Measurements from ENCODE around the gene SLC29A3. TPM values are rescaled to one million over a fixed set of nuclear protein-coding genes. Genes with fewer than 3 reads are reported as not detected.

SLC29A3 gene
- total and polyA plus RNA-seq, 10 of the 15 experiments (the other 5 are each of a cell fraction or from before 2014, with no cell fraction given), result 1.5 to 4.0 (median 2.7) TPM

- in situ Hi-C loops (cut with MboI) (loop anchor here (10.0 kb wide), 1 partner anchor 315 kb away; no protein-coding TSS in a partner anchor), intact Hi-C loops (cut with micrococcal nuclease; ENCODE audit: unreplicated experiment) (loop anchor here (10.0 kb wide), 1 partner anchor 505 kb away; no protein-coding TSS in a partner anchor)
- ChIA-PET SMC1A (ENCODE audit: uncharacterized antibody, unreplicated experiment) (interaction anchor here (0.6 kb wide), 1 partner anchor 12 kb away, joined by 3 read pairs; no protein-coding TSS in a partner anchor), POLR2A (interaction anchor here (0.9 kb wide), 2 partner anchors 13 to 18 kb away, joined by 3 read pairs; no protein-coding TSS in a partner anchor), CTCF (interaction anchor here (0.9 to 1.7 kb wide), 6 partner anchors 9 to 180 kb away, joined by 3 to 6 read pairs (median 4); no protein-coding TSS in a partner anchor), RAD21 (ENCODE audit: unreplicated experiment) (interaction anchor here (0.6 kb wide), 2 partner anchors 71 to 322 kb away, joined by 3 read pairs; partner anchors contain the start of gene SLC29A3)
- H3K4me1 ChIP-seq (ENCODE audit: control insufficient read depth, insufficient read depth, low read length), result no peaks in the 10 kb centered on the region
- FAIRE-seq, result no peak
- no peak for DNase-seq (ENCODE audit: low read depth, low spot score)
- 25% methylated on average over 14 of the region's 14 CpGs for WGBS (ENCODE audit: insufficient coverage, insufficient replicate concordance, low lambda C conversion rate, missing lambda C conversion rate)
- H3K27ac ChIP-seq (ENCODE audit: control insufficient read depth, insufficient read depth), result no peak overlapping the region
- H3K36me3 ChIP-seq (ENCODE audit: control insufficient read depth in 2 of 2, insufficient read depth in 2 of 2, low read length in 1 of 2), result no peaks in the 10 kb centered on the region
- H3K4me3 ChIP-seq, result no peak overlapping the region
- peaks cover 3% of the 10 kb centered on the region; the same call in 1 of the 2 replicates for H4K20me1 ChIP-seq (ENCODE audit: control insufficient read depth, insufficient read depth)
- H3K9me3 ChIP-seq (replicated peaks; ENCODE audit: control insufficient read depth, insufficient read depth, low read length), result no peaks in the 10 kb centered on the region
- no peaks in the 10 kb centered on the region for H3K79me2 ChIP-seq (ENCODE audit: control insufficient read depth, insufficient read depth, low read length)
- no peak overlapping the region for H3K4me2 ChIP-seq (ENCODE audit: control insufficient read depth, insufficient read depth)
- no peak for ATAC-seq
- H3K9ac ChIP-seq (ENCODE audit: control insufficient read depth, insufficient read depth, low read length), result no peak overlapping the region
- TF ChIP-seq IRF4 (IDR thresholded peaks at IDR 0.05; ENCODE audit: low read depth, low read length) (no peak), SPI1 (IDR thresholded peaks at IDR 0.05; ENCODE audit: borderline replicate concordance, insufficient read depth, low read depth, low read length) (no peak), USF1 (IDR thresholded peaks at IDR 0.05; ENCODE audit: borderline replicate concordance, extremely low read length, insufficient read depth, low read depth, low read length) (no peak)
- H2AFZ ChIP-seq (ENCODE audit: control insufficient read depth, low read depth, low read length), result no peak overlapping the region
- BruUV-seq (replicated peaks), result no TSS peak
- peaks cover under 1 to 19% of the 10 kb centered on the region in 2 experiments; a peak in 3 of 4 replicates for H3K27me3 ChIP-seq (replicated peaks in 1 of 2; ENCODE audit: control insufficient read depth in 2 of 2, insufficient read depth in 2 of 2, low read length in 1 of 2)
Observed at GRCh38 chr10:71389768-71390460, 70.9 kb downstream of the SLC29A3 start.

GRCh38 chr10:71390461-71390835 is 71.4 kb downstream of the SLC29A3 start:
- no peak for DNase-seq (ENCODE audit: low read depth, low spot score)
- WGBS (ENCODE audit: insufficient coverage, insufficient replicate concordance, low lambda C conversion rate, missing lambda C conversion rate), result 3% methylated on average over 10 of the region's 10 CpGs
- Histone ChIP-seq H3K79me2 (ENCODE audit: control insufficient read depth, insufficient read depth, low read length) (no peaks in the 10 kb centered on the region), H3K9me3 (replicated peaks; ENCODE audit: control insufficient read depth, insufficient read depth, low read length) (no peaks in the 10 kb centered on the region), H3K4me1 (ENCODE audit: control insufficient read depth, insufficient read depth, low read length) (no peaks in the 10 kb centered on the region), H3K27me3 (replicated peaks in 1 of 2; ENCODE audit: control insufficient read depth in 2 of 2, insufficient read depth in 2 of 2, low read length in 1 of 2) (peaks cover 4 to 24% of the 10 kb centered on the region in 2 experiments; a peak in 3 of 4 replicates), H3K27ac (ENCODE audit: control insufficient read depth, insufficient read depth) (no peak overlapping the region), H2AFZ (ENCODE audit: control insufficient read depth, low read depth, low read length) (no peak overlapping the region), H3K4me2 (ENCODE audit: control insufficient read depth, insufficient read depth) (no peak overlapping the region), H4K20me1 (ENCODE audit: control insufficient read depth, insufficient read depth) (peaks cover 3% of the 10 kb centered on the region; the same call in 1 of the 2 replicates), H3K4me3 (no peak overlapping the region), H3K9ac (ENCODE audit: control insufficient read depth, insufficient read depth, low read length) (no peak overlapping the region), H3K36me3 (ENCODE audit: control insufficient read depth in 2 of 2, insufficient read depth in 2 of 2, low read length in 1 of 2) (no peaks in the 10 kb centered on the region)
- ChIA-PET POLR2A (no interaction called here), SMC1A (ENCODE audit: uncharacterized antibody, unreplicated experiment) (no interaction called here), CTCF (interaction anchor here (0.9 to 1.7 kb wide), 4 partner anchors 9 to 179 kb away, joined by 3 to 6 read pairs (median 4); no protein-coding TSS in a partner anchor), RAD21 (ENCODE audit: unreplicated experiment) (interaction anchor here (0.6 kb wide), 1 partner anchor 321 kb away, joined by 3 read pairs; no protein-coding TSS in a partner anchor)
- no peak for FAIRE-seq
- in situ Hi-C loops (cut with MboI), result no loop called here
- no peak for ATAC-seq
- BruUV-seq (replicated peaks), result no TSS peak
- intact Hi-C loops (cut with micrococcal nuclease; ENCODE audit: unreplicated experiment), result no loop called here
- no peak for TF ChIP-seq IKZF2 (IDR thresholded peaks at IDR 0.05)
- no peak for TF ChIP-seq IRF5 (IDR thresholded peaks at IDR 0.05; ENCODE audit: borderline replicate concordance)
- no peak for TF ChIP-seq NFIC (IDR thresholded peaks at IDR 0.05; ENCODE audit: low read depth, low read length)
- no peak for TF ChIP-seq PKNOX1 (IDR thresholded peaks at IDR 0.05)
- no peak for TF ChIP-seq USF2 (IDR thresholded peaks at IDR 0.05; ENCODE audit: borderline replicate concordance, low read depth, low read length)
- no peak for TF ChIP-seq FOXK2 (IDR thresholded peaks at IDR 0.05)
- no peak for TF ChIP-seq ZNF622 (IDR thresholded peaks at IDR 0.05)
- TF ChIP-seq SP1 (IDR thresholded peaks at IDR 0.05; ENCODE audit: low read depth, low read length), result no peak
- no peak for TF ChIP-seq POU2F2 (IDR thresholded peaks at IDR 0.05; ENCODE audit: borderline replicate concordance, low read depth, low read length)

All from GM12878 (cell line).